GM12878 (cell line): ENCODE results near the gene CYSRT1.

Experiments used
- EP300 ChIP-seq, 2 experiments: fragments of 150-350 bp in 1 of 2; IDR thresholded peaks; 2 replicates each; pipeline ENCODE4 v1.6.1; 2011 to 2012; ENCODE audit warnings: low read depth in 2 of 2, low read length in 2 of 2, borderline replicate concordance in 1 of 2, improper control_type of control experiment in 1 of 2, inconsistent platforms in 1 of 2; ENCODE audit not compliant: control insufficient read depth in 1 of 2
- FOS ChIP-seq: IDR thresholded peaks from 3 replicates; pipeline ENCODE4 v1.6.1; 2011; ENCODE audit warnings: borderline replicate concordance; ENCODE audit not compliant: insufficient read length; ENCODE audit errors: extremely low read depth
- POLR2A ChIP-seq: IDR thresholded peaks from 2 replicates; pipeline ENCODE4 v1.6.1; 2011; ENCODE audit warnings: low read depth, mild to moderate bottlenecking, low read length
- SIN3A ChIP-seq: IDR thresholded peaks from 2 replicates; pipeline ENCODE4 v1.6.1; 2012; ENCODE audit warnings: low read depth, low read length, improper control_type of control experiment
- TF ChIP-seq, protein P1 (sequence below): IDR thresholded peaks from 2 replicates; pipeline ENCODE4 v1.6.1; 2011; ENCODE audit warnings: low read depth, low read length, improper control_type of control experiment, borderline replicate concordance

DNA sequence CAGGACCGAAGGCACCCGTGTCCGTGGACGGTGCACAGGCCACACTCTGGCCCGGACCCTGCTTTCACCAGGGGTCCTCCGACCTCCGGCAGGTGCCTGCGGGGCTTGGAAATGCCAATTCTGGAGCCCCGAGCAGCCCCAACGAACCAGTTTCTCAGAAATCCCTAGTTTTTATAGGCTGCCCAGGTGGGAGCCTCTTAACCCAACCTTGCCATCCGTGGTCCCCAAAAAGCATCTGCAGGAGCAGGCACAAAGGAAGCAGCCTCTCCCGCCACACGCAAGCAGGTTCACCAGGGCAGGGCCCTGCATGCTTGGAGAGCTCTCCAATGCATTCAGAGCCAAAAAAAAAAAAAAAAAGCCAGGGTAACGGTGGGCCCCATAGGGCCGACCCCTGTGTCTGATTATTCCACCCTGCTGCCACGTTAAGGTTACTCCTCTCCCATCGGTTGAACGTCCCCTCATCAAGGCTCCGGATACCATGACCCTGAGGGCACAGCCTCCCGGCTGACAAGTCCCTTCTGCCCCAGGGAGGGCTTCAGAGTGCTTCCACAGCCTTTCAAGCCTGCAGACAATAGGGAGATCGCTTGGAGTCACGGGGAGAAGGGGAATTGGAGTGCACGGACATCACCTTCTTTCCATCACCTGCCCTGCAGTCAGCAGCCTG is 23.6 kb upstream of the CYSRT1 start:
- no peak for TF ChIP-seq POLR2A
- no peak for TF ChIP-seq FOS
- TF ChIP-seq, protein P1, sequence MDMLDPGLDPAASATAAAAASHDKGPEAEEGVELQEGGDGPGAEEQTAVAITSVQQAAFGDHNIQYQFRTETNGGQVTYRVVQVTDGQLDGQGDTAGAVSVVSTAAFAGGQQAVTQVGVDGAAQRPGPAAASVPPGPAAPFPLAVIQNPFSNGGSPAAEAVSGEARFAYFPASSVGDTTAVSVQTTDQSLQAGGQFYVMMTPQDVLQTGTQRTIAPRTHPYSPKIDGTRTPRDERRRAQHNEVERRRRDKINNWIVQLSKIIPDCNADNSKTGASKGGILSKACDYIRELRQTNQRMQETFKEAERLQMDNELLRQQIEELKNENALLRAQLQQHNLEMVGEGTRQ, result no peak
- TF ChIP-seq EP300 (IDR thresholded peaks at IDR 0.05; ENCODE audit: borderline replicate concordance in 1 of 2, control insufficient read depth in 1 of 2, low read depth in 2 of 2, low read length in 2 of 2), result no peak
- TF ChIP-seq SIN3A, result no peak
